Measurements from ENCODE around the gene CYRIA.

The CYRIA gene

DNA sequence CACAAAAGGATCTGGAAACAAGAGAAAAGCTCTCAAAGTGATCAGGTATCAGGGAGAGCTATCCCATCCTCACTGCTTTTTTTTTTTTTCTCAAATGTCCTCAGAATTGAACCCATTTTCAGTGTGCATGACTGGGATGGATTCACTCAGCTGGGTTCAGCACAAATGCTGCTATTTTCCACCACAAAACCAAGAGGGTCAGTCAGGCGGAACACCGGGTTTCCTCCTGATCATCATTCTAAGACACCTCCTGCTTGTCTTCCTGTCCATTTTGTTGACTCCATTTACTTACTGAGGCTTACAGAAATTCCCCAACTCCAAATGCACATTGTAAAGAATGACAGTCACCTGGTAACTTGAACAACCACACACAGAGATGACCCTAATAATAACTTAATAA is 39.9 kb downstream of the CYRIA start:
- no peaks in the 10 kb centered on the region for H3K4me1 ChIP-seq
- TF ChIP-seq CTCF (IDR thresholded peaks at IDR 0.05) = no peak

DNA sequence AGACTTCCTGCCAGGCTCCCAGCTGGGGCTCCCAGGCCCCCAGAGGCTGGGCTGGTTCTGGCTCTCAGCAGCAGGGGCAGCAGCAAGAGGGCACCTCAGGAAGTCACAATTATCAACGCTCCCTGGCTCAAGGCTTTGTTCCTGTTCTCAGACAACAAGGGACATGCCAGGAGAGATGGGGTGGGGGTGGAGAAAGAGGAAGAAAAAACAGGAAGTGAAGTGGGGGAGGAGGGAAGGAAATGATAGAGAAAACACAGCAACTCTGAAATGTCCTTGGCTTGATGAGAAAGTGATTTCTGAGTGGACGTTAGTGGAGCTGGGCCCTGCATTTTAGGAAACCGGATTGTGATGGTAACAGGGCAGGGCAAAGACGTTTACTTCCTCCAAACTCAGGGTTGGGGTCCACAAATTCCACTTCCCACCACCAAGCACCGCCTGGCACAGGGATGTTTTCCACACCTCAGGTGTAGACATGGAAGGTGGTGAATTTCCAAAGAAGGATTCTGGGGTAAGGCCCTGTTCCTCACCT is 40.4 kb downstream of the CYRIA start:
- Histone ChIP-seq H3K4me3 (ENCODE audit: low read depth, low read length) (no peak overlapping the region), H3K9ac (no peak overlapping the region), H3K4me1 (no peaks in the 10 kb centered on the region), H3K27me3 (ENCODE audit: control insufficient read depth, insufficient read depth, low read length) (no peaks in the 10 kb centered on the region), H3K79me2 (no peaks in the 10 kb centered on the region), H3K9me3 (ENCODE audit: control insufficient read depth, low read length) (no peaks in the 10 kb centered on the region), H2AFZ (no peak overlapping the region), H3K36me3 (ENCODE audit: control insufficient read depth, insufficient read depth, low read length) (no peaks in the 10 kb centered on the region), H3K4me2 (ENCODE audit: low read length) (no peak overlapping the region), H3K27ac (peak overlapping the region; percentile 47)
- no peak for TF ChIP-seq CTCF (IDR thresholded peaks at IDR 0.05)

More for the DNA sequence above, 39.9 kb downstream of the CYRIA start:
- Histone ChIP-seq H3K4me2 (ENCODE audit: low read length) (no peak overlapping the region), H3K4me3 (ENCODE audit: low read depth, low read length) (no peak overlapping the region), H3K9me3 (ENCODE audit: control insufficient read depth, low read length) (no peaks in the 10 kb centered on the region), H2AFZ (no peak overlapping the region), H3K36me3 (ENCODE audit: control insufficient read depth, insufficient read depth, low read length) (no peaks in the 10 kb centered on the region), H3K27me3 (ENCODE audit: control insufficient read depth, insufficient read depth, low read length) (no peaks in the 10 kb centered on the region), H3K9ac (no peak overlapping the region), H3K27ac (peak overlapping the region; percentile 47), H3K79me2 (no peaks in the 10 kb centered on the region)

DNA sequence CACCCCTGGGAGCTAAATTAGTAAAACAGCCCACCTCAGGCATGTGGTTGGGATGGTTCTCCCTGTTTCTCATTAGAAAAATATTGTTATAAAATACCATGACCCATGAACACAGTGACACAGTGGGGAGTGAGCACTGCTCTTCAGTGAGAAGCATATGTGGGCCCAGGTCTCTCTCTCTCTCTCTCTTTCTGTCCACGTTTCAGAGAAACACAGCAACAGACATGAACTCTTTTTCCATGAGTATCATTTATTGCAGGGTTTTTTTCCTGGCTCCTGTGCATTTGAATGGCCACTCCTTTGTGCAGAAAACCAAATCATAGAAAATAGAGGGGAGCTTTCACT is 41.2 kb downstream of the CYRIA start:
- H3K27ac ChIP-seq = no peak overlapping the region
- H3K4me2 ChIP-seq (ENCODE audit: low read length) = no peak overlapping the region
- no peaks in the 10 kb centered on the region for H3K4me1 ChIP-seq
- H2AFZ ChIP-seq = no peak overlapping the region
- H3K27me3 ChIP-seq (ENCODE audit: control insufficient read depth, insufficient read depth, low read length) = no peaks in the 10 kb centered on the region
- no peaks in the 10 kb centered on the region for H3K36me3 ChIP-seq (ENCODE audit: control insufficient read depth, insufficient read depth, low read length)
- no peak for TF ChIP-seq CTCF (IDR thresholded peaks at IDR 0.05)
- no peaks in the 10 kb centered on the region for H3K9me3 ChIP-seq (ENCODE audit: control insufficient read depth, low read length)
- no peak overlapping the region for H3K9ac ChIP-seq
- no peaks in the 10 kb centered on the region for H3K79me2 ChIP-seq
- H3K4me3 ChIP-seq (ENCODE audit: low read depth, low read length) = no peak overlapping the region

- Histone ChIP-seq H3K9me3 (ENCODE audit: control insufficient read depth, low read length) (no peaks in the 10 kb centered on the region), H3K36me3 (ENCODE audit: control insufficient read depth, insufficient read depth, low read length) (no peaks in the 10 kb centered on the region), H3K27ac (no peak overlapping the region), H3K4me1 (no peaks in the 10 kb centered on the region), H2AFZ (no peak overlapping the region), H3K79me2 (no peaks in the 10 kb centered on the region), H3K4me3 (ENCODE audit: low read depth, low read length) (no peak overlapping the region), H3K27me3 (ENCODE audit: control insufficient read depth, insufficient read depth, low read length) (no peaks in the 10 kb centered on the region), H3K9ac (no peak overlapping the region), H3K4me2 (ENCODE audit: low read length) (no peak overlapping the region)
- no peak for TF ChIP-seq CTCF (IDR thresholded peaks at IDR 0.05)
Measured at GRCh38 chr2:16623564-16624435, 41.8 kb downstream of the CYRIA start.

- Histone ChIP-seq H3K4me1 (no peaks in the 10 kb centered on the region), H2AFZ (no peak overlapping the region), H3K4me3 (ENCODE audit: low read depth, low read length) (no peak overlapping the region), H3K27me3 (ENCODE audit: control insufficient read depth, insufficient read depth, low read length) (no peaks in the 10 kb centered on the region), H3K9me3 (ENCODE audit: control insufficient read depth, low read length) (no peaks in the 10 kb centered on the region), H3K9ac (no peak overlapping the region), H3K36me3 (ENCODE audit: control insufficient read depth, insufficient read depth, low read length) (no peaks in the 10 kb centered on the region), H3K4me2 (ENCODE audit: low read length) (no peak overlapping the region), H3K27ac (no peak overlapping the region), H3K79me2 (no peaks in the 10 kb centered on the region)
- TF ChIP-seq CTCF (IDR thresholded peaks at IDR 0.05) = no peak
Measured at GRCh38 chr2:16623031-16623430, 42.6 kb downstream of the CYRIA start.

All from parathyroid adenoma (tissue), 2 donors.